Myometrial cell (primary cell): ENCODE measurements around the gene SPAM1. TPM values are rescaled to one million over a fixed set of nuclear protein-coding genes. Genes with fewer than 3 reads are reported as not detected.

Source experiments
- total RNA-seq: library from RNA; depleted of rRNA; stranded (reverse); fragments of >200 nt; gene quantifications from 2 replicates; pipeline ENCODE4 v1.2.3, GENCODE V29; 2015

Gene SPAM1
- total RNA-seq: not detected in 2 replicates

GRCh38 chr7:123924941-123925340 is at the start of gene SPAM1:
TSS of gene SPAM1 (plus strand) at chr7:123925241. CDS start at chr7:123953571, 28,330 bp downstream.

Other genes starting within 250 kb of the SPAM1 start
- gene WASL, start 176.2 kb upstream of the SPAM1 start, total RNA-seq: 13.8 and 16.1 TPM in 2 replicates
- gene HYAL4, start 80.1 kb upstream of the SPAM1 start, total RNA-seq: not detected in 2 replicates
- gene TMEM229A, start 107.8 kb downstream of the SPAM1 start, total RNA-seq: not detected in 2 replicates